GM21576 (cell line): ENCODE data around the gene TXNRD2.
A peak's percentile ranks its signal among the peaks of the same experiment; 100 is the strongest.

Experiments
- ATAC-seq: cut with Tn5 transposase; IDR thresholded peaks from one replicate; pipeline ENCODE4 v1.9.1; 2021; ENCODE audit warnings: mild to moderate bottlenecking, moderate library complexity; ENCODE audit not compliant: unreplicated experiment

TXNRD2 gene

DNA sequence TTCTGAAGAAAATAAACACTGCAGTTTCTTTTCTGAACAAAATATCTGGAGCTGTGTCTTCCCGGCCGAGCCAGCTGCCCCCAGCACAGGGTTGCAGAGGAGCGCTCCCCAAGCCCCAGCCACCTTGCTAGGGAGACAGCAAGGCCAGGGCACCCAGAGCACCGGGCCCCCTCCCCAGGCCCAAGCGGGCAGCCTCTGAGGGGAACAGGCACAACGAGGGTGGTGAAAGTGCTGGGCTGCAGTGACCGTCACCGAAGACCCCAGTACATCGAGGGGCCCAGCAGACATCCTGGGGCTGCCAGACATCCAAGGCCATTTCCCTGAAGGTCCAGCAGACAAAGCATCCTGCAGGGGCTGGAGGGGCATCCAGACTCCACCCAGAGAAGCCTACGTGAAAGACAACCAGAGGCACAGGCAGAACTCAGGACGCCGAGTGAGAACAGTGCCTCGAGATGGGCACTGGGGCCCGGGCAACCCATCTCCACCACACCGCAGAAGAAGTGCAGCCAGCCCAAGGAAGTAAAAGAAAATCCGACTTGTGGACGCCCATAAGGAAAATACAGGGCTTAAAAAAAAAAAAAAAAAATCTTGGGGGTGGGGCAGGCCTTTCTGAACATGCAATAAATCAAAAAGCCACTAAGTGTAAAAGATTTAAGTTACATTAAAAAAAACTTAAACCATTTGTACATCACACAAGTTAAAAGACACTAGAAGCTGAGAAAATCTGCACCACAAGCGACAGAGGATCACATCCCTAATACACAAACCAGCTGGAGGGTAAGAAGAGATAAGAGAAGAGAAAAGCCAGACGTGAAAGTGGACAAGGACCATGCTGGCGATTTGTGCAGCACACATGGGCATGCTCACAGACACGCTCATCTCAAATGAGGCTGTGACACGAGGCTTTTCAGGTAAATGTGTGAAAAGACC lies 36.0 kb downstream of the TXNRD2 start:
- ATAC-seq, result no peak

DNA sequence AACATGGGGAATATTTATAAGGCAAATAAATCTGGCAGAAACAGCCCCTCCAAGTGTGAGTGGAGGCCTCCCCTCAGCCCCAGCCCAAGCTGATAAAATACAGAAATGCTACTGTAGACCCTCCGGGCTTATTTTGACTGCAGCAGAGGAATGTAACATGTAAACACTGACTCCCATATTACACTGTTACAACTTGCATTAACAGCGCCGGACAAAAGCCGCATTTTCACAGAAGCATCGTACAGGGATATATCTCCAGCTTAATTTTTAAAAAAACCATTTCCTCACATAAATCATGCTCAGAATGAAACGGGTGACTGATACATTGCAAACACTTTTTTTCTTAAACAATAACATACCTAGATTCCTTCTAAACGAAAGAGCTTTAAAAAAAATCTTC lies 36.7 kb downstream of the TXNRD2 start:
- no peak for ATAC-seq

DNA sequence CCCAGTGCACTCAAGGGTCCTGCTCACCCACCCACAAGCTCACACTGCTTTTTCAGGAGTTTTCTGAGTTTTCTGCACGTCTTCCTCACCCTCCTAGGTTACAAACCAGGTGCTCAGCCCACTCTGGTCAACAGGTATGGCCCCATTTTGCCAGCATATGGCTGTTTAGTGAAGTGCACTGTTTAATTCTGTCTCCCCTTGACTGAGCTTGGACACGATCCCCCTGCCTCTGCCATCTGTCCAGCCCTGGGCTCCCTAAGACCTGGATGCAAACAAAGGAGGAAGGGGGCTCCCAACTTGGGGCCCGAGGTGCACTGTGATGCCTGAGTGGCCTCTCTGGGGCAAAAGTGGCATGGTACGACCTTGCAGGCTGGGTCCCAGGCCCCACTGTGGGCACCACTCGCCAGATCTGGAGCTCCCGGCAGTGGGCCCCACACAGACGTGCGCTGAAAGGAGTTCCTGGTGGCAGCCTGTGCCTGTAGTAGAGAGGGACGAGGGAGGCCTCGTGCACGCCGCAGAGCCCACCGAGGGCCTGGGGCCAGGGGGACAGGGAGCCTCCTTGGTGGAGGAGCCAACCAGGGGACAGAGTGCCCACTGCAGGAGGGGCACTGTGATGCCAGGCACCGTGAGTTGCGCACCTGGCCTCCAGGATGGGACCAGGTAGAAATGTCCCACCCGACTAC lies 37.3 kb downstream of the TXNRD2 start:
- ATAC-seq, result no peak

DNA sequence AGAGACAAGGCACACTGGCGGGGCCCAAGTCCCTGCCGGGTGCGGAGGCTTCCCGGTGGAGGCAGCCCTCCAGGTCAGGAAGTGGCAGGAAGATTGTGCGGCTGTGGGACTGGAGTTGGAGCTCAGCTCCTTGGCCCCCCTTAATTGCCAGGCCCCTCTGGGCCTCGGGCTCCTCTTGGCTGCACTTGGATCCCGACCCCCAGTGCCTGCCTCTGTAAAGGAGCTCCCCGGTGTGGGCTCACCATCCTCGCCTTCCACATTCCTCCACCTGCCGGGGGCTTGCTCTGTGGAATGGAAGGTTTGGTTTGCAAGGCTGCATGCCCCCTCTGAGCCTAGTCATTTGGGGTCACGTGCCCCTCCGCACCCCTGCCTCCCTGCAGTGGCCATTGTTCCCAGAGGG lies 38.1 kb downstream of the TXNRD2 start:
- ATAC-seq, result no peak

DNA sequence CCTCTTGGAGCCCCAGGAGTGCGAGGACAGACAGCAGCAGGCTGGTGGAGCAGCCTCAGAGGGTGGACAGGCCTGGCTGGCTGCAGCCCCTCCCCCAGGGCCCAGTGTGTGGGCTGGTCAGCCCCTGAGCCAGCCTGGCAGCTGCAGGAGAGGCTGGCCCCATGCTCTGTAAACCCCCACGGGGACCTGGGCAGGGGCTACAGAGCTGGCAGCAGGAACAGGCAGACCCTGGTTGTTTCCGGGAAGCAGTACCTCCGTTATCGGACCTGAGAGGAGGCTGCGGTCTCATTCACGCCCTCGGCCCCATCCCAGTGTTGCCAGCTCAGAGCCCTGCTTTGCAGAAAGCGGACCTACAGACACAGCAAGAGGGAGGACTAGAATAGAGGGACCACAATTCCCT lies 38.6 kb downstream of the TXNRD2 start:
- no peak for ATAC-seq

DNA sequence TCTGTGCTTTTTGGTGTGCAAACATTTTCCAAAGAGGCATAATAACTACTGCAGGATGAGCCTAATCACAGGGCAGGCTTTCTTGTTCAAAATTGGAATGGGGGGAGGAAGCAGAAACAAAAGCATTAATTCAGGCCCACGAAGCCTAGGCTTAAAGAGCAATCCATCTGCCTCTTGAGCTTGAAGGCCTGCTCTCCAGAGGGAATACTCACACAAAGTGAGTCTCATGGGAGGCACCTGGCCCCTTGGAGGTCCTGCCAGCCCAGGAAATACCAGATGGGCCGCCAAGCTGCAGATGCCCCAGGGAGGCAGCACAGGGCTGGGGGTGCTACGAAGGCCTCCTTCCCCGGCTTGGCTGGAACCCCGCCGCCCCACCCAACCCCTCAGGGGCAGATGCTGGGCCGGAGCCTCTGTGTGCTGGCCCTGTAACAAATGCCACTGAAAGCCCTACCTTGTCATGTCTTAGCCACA lies 39.3 kb downstream of the TXNRD2 start:
- no peak for ATAC-seq

DNA sequence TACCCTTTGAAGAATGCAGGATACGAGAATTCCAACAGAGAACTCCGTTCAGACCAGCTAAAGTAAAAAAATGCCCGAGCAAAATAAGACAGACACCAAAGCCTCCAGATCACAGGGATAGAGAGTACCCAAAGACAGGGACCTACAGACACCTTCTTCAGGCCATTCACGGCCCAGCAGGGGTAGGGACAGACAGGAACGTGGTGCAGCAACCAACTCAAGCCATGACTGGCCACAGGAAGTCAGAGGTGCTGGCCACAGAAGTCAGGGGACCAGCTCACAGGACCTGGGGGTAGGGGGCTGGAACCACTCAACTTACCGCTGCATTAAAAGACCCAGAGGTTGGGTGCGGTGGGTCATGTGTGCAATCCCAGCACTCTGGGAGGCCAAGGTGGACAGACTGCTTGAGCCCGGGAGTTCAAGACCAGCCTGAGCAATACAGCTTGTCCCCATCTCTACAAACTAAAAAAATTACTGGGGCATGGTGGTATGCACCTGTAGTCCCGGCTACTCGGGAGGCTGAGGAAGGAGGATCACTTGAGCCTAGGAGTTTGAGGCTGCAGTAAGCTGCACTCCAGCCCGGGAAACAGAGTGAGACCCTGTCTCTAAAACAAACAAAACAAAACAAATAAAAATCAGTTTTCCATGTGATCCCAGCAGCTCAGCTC lies 39.9 kb downstream of the TXNRD2 start:
- no peak for ATAC-seq

DNA sequence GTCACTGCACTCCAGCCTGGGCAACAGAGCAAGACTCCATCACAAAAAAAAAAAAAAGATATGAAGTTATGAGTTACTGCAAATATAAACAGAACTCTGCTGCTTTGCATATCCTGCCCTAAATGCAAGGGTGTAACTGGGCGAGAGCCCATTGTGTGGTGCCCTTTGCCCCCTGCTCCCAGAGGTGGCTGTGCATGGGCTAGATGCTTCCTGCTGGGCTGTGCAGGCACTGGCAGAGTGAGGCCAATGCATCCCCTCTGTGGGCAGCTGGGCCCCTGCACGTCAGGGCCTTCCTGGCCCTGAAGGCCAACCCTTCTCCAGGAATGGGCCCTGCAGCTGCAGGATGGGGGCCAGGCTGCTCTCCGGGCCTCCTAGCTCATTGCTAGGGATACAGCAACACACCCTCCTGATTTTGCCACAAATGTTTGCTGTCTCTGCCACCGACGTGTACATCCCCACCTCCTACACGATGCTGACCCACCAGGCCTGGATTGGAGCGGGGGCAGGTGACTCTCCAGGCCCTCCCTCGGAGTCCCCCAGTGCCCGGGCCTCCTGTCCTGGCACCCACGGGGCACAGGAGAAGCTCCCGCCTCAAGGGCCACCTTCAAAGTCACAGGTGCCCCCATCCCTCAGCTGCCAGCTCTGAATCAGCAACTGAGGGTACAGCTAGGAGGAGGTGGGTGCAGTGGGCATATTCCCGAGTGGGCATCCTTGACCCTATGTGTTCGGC lies 40.7 kb downstream of the TXNRD2 start:
- ATAC-seq, result no peak

DNA sequence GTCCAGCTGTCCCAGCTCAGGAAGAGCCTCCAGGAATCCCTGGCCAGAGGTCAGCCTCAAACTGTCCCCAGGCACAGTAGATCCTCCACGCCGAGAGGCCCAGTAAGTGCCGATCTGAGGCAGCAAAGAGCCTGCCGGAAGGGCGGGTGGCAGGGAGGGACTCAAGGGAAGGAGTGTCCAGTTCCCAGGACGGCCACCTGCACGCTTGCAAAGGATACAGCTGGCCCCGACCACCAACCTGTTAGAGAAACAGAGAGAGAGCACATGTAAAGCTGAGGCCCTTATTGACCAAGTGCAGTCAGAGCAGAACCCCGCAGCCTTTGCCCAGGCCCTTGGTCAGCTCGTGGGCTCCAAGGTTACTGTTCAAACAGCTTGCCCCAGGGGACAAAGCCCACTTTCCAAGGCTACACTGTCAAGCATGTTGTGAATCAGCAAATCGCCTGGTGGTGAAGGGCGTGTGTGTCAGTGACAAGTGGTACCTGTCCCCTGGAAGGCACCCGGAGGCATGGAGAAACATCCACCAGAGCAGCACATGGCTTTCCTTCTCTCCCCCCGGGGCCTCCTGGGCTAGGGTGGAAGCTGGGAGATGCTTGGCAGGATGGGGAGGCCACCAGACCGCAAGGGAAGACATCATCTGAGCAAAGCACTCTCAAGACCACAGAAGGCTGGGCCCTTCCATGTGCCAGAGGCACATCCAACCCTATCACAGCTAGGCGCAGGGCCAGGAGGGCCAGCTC lies 42.6 kb downstream of the TXNRD2 start:
- ATAC-seq, result no peak

DNA sequence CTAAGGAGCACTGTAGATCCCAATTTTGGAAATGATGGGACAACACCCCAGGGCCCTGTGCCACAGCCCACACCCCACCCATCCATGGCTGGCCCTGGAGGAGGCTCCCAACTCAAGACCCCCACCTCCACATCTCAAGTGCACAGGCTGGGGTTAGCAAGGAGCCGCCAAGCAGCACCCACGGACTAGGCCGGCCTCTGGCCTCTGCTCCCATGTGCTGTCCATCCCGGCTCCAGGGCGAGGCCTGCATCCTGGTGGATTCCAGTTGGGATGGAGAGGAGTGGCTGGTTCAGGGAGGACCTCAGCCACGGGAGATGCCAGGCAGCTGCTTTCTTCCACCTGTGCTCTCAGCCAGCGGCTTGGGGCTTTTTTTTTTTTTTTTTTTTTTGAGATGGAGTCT lies 43.5 kb downstream of the TXNRD2 start:
- no peak for ATAC-seq

DNA sequence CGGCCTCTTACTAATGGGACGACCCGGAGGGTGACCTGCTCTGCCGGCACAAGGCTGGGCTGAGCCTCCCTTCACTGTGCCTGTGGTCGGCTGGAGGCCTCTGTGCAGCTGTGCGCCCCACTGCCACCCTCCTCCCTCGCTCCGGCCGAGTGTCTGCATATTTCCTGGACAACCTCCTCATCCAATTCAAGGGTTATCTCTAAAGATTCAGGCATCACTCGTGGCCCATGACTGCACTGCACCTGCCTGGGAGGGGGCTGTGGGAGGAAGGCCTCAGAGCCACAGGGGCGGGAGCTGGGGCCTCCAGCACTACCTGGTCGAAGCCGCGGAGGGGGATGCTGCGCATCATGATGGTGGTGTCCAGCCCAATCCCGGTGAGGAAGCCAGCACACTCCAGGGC lies 43.9 kb downstream of the TXNRD2 start:
- no peak for ATAC-seq

DNA sequence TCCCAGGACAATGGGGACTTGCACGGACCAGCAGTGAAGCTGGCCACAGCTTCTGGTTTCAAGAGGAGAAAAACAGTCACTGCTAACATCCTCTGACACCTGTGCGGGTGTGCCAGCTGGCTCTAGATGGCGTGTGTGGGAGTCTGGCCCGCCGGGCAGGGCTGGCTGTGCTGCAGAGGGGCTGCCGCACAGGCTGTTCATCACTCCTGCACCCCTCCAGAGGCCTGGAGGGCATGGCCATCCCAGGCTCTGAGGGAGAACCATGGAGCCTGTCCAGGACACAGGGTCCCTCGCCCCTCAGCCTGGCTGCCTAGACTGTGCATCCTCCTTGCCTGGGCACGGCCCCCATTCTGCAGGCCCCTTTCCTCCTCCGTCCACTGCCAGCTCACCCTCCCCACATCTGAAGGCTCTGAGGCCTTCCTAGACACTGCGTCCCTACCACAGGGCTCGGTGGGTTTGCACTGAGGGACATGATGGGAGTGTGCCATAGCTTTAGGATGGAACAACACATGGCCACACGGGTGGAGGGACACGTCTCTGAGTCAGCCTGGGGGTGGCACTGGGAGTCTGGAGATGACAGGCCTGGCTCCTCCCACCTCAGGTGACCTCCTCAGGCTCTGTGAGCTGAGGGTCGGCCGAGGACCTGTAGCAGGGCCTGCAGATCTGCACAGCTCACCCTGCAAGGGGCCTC lies 44.8 kb downstream of the TXNRD2 start:
- no peak for ATAC-seq

DNA sequence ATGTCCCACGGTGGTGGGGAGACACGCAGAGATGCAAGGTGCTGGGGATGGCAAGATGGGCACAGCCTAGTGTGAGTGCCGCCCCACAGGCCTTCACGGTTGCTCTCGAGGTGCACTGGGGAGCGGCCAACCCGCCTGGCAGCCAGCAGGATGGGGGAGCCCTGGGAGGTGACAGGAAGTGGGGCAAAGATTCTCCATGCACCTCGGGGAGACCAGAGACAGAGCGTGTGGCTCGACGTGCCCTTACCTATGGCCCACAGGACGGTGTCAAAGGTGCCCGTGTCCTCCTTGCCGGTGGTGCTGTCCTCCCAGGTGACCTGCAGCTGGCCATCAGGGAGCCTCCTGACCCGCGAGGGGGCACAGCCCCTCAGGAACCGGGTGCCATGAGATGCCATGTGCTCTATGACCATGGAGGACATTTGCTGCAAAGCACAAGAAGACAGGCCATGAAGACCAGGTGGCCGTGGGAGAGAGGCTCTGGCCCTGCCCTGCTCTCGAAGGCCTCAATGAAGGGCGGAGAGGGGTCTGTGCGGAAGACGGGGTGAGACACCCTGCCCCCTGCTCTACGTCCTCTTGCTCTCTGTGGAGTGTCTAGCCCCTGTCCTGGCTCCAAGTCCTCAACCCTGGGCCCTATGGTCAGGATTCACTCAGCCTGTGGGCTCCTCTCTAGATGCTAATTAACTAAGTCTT lies 46.3 kb downstream of the TXNRD2 start:
- ATAC-seq, result no peak

DNA sequence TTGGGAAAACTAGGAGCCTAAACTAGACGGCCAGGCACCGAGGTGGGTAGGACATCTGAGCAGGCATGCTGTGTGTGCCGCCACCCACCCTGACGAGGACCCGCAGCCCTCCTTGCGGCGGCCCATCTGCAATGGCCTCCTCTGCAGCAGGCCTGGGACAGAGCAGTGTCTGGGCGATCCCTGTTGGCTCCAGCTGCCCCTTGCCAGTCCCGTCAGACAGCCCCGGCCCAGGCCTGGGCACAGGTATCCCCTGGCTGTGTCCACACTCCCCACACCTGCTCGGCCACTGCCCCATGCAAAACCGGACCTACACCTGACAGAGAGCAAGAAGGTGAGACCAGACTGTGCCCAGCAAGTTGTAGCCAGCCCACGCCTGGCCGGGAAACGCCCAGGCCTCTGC lies 48.3 kb downstream of the TXNRD2 start:
- ATAC-seq, result no peak

DNA sequence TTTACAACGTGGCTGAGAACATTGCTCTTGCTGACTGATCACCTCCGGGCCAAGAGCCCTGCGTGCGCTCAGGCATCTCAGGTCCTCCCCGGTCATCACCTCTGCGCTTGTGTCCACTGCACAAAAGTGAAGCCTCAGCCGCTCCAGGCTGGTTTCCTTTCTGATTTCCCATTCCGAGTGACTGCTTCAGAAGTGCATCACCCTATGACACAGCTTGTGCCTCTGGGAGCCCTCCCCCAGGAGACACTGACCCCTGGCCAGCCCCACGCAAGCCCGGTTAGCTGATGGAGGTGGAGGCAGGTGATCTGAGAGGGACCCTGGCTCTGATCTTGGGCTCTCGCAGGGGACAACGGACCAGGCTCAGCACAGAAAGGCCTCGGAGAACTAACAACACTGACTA lies 48.7 kb downstream of the TXNRD2 start:
- ATAC-seq, result no peak

DNA sequence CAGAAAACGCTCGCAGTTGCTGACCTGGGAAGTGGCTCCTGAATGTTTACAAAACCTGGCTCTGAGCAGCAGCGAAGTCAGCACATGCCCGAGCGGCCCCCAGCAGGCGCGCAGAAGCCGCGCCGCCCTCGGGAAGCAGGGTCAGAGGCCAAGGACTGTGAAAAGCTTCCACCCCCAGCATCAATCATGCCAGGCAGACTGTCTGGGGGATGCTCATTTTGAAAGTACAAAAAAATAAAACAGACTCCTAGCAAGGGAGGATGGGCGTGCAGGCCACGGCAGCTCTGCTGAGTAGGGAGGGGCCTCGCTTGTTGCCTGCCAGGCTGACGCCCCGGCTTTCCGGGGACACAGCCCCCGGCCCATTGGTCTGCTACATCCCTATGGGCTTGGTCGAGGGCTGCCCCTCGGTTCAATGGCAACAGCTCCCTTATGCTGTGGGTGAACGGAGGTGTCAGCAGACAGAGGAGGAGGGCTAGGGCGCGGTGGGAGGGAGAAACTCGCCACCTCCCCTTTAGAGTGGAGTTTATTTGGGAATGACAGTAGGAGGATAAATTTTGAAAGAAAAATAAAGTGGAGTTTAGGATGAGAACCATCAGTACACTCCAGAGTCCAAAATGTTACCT lies 49.2 kb downstream of the TXNRD2 start:
- no peak for ATAC-seq

DNA sequence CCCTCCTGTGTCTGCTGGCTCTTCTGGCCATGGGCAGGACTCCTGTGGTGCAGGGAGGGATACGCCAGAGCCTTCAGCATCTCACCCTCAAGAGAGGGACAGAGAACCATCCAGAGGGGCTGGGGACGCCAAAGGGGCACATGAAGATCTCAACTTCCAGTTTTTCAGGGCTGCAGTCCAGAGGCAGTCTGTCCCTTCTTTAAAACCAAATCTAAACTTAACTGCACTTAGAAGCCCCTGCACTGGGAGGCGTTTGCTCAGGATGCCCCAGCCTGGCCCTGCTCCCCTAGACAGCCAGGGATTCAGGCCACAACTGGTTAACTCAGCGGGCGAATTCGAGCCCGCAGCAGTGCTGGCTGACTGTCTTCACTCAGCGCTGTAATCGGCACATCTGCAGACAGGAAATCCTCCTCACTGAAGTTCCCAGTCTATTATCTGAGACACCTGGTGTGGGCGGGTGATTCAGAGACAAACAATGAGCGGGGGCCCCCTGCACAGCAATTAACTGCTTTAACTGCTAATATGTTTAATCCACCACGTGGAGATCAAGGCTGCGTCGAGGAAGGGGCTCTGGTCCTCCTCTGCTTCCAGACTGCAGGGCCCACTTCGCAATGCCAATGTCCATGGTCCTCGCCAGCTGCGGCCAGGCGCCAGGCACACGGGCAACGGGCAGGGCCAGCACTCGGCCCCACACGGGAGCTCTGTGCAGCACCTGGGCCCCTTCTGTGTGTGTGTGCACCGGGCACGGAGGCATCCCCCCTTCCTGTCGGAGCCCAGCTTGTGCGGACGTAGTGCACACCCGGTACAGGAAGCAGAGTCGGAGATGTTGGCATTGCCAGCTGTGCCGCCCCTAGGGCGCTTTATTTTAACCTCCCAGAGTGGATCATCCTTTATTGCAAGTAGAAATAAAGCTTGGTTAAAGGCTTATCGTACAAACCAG lies 50.0 kb downstream of the TXNRD2 start:
- peak; percentile 68 for ATAC-seq
